GM12801 (cell line): ENCODE results near the gene UBE2I.

Experiments used
- CTCF ChIP-seq: IDR thresholded peaks from one replicate; pipeline ENCODE4 v1.5.1; 2011; ENCODE audit warnings: control low read depth; ENCODE audit not compliant: insufficient read length; ENCODE audit errors: extremely low read depth

Gene UBE2I

GRCh38 chr16:1350691-1351090 lies 41.3 kb downstream of the UBE2I start:
- TF ChIP-seq CTCF, result no peak

GRCh38 chr16:1351215-1351581 lies 41.8 kb downstream of the UBE2I start:
- no peak for TF ChIP-seq CTCF

- no peak for TF ChIP-seq CTCF
Observed at GRCh38 chr16:1351582-1352362, 42.3 kb downstream of the UBE2I start, which contains the start of the genes GNPTG and TSR3. Gene GNPTG (plus strand): TSS chr16:1351931. CDS start chr16:1351966, 35 bp downstream. Gene TSR3 (minus strand): TSS chr16:1351878. CDS start chr16:1351804, 74 bp downstream.

GRCh38 chr16:1354815-1355540 lies 45.5 kb downstream of the UBE2I start:
- TF ChIP-seq CTCF, result no peak

GRCh38 chr16:1355591-1355990 lies 46.2 kb downstream of the UBE2I start:
- no peak for TF ChIP-seq CTCF

- no peak for TF ChIP-seq CTCF
Observed at GRCh38 chr16:1356061-1356900, 46.8 kb downstream of the UBE2I start.
